Neural cell (in vitro differentiated cells): ENCODE data around the gene ZFYVE28.

ENCODE experiments used
- EP300 ChIP-seq: fragments of 450-650 bp; conservative IDR thresholded peaks from 2 replicates; pipeline ENCODE4 v1.6.1; 2014; ENCODE audit warnings: antibody characterized with exemption, mild to moderate bottlenecking, moderate library complexity; ENCODE audit not compliant: poor library complexity, severe bottlenecking
- TAF1 ChIP-seq: IDR thresholded peaks from 2 replicates; pipeline ENCODE4 v1.6.1; 2012; ENCODE audit warnings: low read depth
- TF ChIP-seq, protein P1 (sequence below): fragments of 450-650 bp; IDR thresholded peaks from 2 replicates; pipeline ENCODE4 v1.5.1; 2014; ENCODE audit warnings: antibody characterized with exemption, mild to moderate bottlenecking, moderate library complexity; ENCODE audit not compliant: poor library complexity, severe bottlenecking
- TF ChIP-seq, protein P2 (sequence below): IDR thresholded peaks from 2 replicates; pipeline ENCODE4 v1.6.1; 2012; ENCODE audit warnings: borderline replicate concordance

DNA sequence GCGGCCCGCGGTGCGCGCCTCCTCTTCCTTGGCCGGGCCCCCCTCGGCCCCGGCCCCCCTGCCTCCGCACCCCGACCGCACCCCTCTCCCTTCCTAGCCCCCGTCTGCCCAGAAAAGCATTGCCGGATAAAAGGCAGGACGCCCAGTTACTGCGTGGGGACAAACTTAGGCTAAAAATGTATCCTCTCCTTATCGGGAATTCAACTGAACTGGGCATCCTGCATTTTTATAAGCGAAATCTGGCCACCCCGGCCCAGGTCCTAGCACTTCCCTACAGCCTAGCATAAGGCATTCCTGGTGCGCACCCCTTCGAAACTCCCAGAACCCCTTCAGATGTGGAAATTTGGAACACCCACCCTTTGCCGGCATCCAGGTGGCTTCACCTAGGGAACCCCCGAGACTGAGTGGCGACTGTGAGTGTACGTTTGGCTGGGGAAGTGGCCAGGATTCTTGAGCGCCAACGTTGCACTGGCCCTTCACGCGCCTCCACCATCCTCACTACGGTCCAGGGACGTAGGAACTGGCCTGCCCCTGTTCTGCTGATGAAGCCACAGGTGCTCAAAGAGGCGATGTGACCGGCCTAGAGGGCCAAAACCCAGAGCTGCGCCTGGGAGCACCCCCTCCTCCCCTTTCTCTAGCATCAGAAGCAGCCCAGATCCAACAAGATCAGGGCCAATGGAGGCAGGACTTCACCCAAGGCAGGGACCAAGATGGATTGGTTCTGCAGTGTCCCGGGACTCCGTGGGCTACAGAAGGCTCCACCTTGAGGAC is 44.7 kb upstream of the ZFYVE28 start:
- TF ChIP-seq TAF1 (no peak), EP300 (no peak)
- TF ChIP-seq, protein P1, sequence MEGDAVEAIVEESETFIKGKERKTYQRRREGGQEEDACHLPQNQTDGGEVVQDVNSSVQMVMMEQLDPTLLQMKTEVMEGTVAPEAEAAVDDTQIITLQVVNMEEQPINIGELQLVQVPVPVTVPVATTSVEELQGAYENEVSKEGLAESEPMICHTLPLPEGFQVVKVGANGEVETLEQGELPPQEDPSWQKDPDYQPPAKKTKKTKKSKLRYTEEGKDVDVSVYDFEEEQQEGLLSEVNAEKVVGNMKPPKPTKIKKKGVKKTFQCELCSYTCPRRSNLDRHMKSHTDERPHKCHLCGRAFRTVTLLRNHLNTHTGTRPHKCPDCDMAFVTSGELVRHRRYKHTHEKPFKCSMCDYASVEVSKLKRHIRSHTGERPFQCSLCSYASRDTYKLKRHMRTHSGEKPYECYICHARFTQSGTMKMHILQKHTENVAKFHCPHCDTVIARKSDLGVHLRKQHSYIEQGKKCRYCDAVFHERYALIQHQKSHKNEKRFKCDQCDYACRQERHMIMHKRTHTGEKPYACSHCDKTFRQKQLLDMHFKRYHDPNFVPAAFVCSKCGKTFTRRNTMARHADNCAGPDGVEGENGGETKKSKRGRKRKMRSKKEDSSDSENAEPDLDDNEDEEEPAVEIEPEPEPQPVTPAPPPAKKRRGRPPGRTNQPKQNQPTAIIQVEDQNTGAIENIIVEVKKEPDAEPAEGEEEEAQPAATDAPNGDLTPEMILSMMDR = no peak
- TF ChIP-seq, protein P2, sequence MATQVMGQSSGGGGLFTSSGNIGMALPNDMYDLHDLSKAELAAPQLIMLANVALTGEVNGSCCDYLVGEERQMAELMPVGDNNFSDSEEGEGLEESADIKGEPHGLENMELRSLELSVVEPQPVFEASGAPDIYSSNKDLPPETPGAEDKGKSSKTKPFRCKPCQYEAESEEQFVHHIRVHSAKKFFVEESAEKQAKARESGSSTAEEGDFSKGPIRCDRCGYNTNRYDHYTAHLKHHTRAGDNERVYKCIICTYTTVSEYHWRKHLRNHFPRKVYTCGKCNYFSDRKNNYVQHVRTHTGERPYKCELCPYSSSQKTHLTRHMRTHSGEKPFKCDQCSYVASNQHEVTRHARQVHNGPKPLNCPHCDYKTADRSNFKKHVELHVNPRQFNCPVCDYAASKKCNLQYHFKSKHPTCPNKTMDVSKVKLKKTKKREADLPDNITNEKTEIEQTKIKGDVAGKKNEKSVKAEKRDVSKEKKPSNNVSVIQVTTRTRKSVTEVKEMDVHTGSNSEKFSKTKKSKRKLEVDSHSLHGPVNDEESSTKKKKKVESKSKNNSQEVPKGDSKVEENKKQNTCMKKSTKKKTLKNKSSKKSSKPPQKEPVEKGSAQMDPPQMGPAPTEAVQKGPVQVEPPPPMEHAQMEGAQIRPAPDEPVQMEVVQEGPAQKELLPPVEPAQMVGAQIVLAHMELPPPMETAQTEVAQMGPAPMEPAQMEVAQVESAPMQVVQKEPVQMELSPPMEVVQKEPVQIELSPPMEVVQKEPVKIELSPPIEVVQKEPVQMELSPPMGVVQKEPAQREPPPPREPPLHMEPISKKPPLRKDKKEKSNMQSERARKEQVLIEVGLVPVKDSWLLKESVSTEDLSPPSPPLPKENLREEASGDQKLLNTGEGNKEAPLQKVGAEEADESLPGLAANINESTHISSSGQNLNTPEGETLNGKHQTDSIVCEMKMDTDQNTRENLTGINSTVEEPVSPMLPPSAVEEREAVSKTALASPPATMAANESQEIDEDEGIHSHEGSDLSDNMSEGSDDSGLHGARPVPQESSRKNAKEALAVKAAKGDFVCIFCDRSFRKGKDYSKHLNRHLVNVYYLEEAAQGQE = no peak
